ENCODE data around the gene CHST10.
"Not testable (repeated sequence)": the region's sequence is repeated elsewhere in the genome, so short reads cannot be mapped to it uniquely, and the experiment has no call there.

The CHST10 gene

DNA sequence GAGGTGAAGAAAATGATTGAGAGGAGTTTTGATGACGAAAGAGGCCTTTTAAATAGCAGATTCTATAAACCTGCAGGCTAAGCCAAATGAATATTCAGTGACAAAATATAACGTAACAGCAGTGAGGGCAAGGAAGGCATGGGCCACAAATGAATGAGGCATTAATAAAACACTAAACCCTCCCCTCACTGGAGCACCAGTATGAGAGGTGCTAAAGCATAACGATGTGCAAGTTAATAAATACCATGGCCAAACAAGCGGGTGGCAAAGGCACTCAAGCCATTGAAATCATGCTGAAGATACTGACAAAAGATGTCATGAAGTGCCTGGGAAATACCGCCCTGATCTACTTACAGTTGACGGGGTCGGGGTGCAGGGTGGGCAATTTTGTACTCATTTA is 64.9 kb downstream of the CHST10 start:
- H3K4me3 ChIP-seq (ENCODE audit: control insufficient read depth, low read depth, low read length) = no peak overlapping the region
- no peak for DNase-seq (ENCODE audit: low read depth)
- TF ChIP-seq, protein P1, sequence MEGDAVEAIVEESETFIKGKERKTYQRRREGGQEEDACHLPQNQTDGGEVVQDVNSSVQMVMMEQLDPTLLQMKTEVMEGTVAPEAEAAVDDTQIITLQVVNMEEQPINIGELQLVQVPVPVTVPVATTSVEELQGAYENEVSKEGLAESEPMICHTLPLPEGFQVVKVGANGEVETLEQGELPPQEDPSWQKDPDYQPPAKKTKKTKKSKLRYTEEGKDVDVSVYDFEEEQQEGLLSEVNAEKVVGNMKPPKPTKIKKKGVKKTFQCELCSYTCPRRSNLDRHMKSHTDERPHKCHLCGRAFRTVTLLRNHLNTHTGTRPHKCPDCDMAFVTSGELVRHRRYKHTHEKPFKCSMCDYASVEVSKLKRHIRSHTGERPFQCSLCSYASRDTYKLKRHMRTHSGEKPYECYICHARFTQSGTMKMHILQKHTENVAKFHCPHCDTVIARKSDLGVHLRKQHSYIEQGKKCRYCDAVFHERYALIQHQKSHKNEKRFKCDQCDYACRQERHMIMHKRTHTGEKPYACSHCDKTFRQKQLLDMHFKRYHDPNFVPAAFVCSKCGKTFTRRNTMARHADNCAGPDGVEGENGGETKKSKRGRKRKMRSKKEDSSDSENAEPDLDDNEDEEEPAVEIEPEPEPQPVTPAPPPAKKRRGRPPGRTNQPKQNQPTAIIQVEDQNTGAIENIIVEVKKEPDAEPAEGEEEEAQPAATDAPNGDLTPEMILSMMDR (conservative IDR thresholded peaks at IDR 0.05; ENCODE audit: control insufficient read depth, insufficient read depth, low read depth, low read length) = no peak

DNA sequence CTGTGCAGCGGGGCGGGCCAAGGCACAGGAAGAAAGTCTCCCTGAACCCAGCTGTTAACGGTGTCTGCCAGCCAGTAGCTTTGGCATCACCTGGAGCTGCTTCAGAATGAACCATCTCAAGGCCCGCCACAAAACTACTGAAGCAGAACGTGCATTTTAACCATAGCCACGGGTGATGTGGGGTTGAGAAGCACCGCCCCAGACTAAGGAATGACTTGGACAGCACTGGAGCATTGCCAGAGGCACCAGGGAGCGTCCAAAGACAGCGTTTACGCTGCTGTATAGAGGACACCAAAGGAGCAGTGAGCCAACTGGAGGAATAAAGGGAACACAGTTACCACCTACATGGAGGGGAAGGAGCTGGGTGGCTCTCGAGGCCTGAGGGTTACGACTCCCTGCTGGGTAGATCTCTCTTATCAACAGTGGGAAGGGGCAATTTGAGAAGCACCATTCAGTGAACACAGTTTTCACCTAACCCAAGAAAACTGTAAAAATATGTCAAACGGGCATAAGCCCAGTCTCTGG is 66.7 kb downstream of the CHST10 start:
- TF ChIP-seq, protein P1 (conservative IDR thresholded peaks at IDR 0.05; ENCODE audit: control insufficient read depth, insufficient read depth, low read depth, low read length) = no peak
- H3K4me3 ChIP-seq (ENCODE audit: control insufficient read depth, low read depth, low read length) = no peak overlapping the region

GRCh38 chr2:100345144-100345543 is 72.3 kb downstream of the CHST10 start:
- not testable (repeated sequence) for DNase-seq (ENCODE audit: low read depth); H3K4me3 ChIP-seq (ENCODE audit: control insufficient read depth, low read depth, low read length)

More for the DNA sequence above, 66.7 kb downstream of the CHST10 start:
- no peak for DNase-seq (ENCODE audit: low read depth)

- no peak for DNase-seq (ENCODE audit: low read depth)
- TF ChIP-seq, protein P1 (conservative IDR thresholded peaks at IDR 0.05; ENCODE audit: control insufficient read depth, insufficient read depth, low read depth, low read length) = no peak
- no peak overlapping the region for H3K4me3 ChIP-seq (ENCODE audit: control insufficient read depth, low read depth, low read length)
Measured at GRCh38 chr2:100344433-100344832, 73.0 kb downstream of the CHST10 start.

GRCh38 chr2:100342466-100342865 is 75.0 kb downstream of the CHST10 start:
- not testable (repeated sequence) for H3K4me3 ChIP-seq (ENCODE audit: control insufficient read depth, low read depth, low read length); DNase-seq (ENCODE audit: low read depth)
